Karpas-422 (cell line): Measurements from ENCODE around the gene P2RX3. TPM values are rescaled to one million over a fixed set of nuclear protein-coding genes. Genes with fewer than 3 reads are reported as not detected.
"Not testable (repeated sequence)": the region's sequence is repeated elsewhere in the genome, so short reads cannot be mapped to it uniquely, and the experiment has no call there.

Source experiments
- DNase-seq: peaks from one replicate; pipeline ENCODE4 v3.0.0-alpha.2; 2015
- H2AFZ ChIP-seq: fragments of 200-600 bp; sonication (generic); 2 replicates; pipeline ENCODE4 v1.6.1; 2014; ENCODE audit warnings: antibody characterized with exemption, low read length, mixed read lengths
- H3K27ac ChIP-seq: fragments of 200-600 bp; sonication (generic); 2 replicates; pipeline ENCODE4 v1.5.1; 2014; ENCODE audit warnings: mild to moderate bottlenecking, low read length, moderate library complexity
- H3K27me3 ChIP-seq: fragments of 200-600 bp; sonication (generic); 2 replicates; pipeline ENCODE4 v1.6.1; 2014; ENCODE audit warnings: low read length, mixed read lengths
- H3K36me3 ChIP-seq: fragments of 200-600 bp; sonication (generic); 2 replicates; pipeline ENCODE4 v1.6.1; 2014; ENCODE audit warnings: low read length, mixed read lengths; ENCODE audit not compliant: insufficient read depth
- H3K4me1 ChIP-seq: fragments of 200-600 bp; sonication (generic); 2 replicates; pipeline ENCODE4 v1.6.1; 2014; ENCODE audit warnings: mild to moderate bottlenecking, low read length, mixed read lengths
- H3K4me2 ChIP-seq: fragments of 200-600 bp; sonication (generic); 2 replicates; pipeline ENCODE4 v1.6.1; 2014; ENCODE audit warnings: low read length, low read depth, mild to moderate bottlenecking; ENCODE audit not compliant: poor library complexity, severe bottlenecking
- H3K4me3 ChIP-seq: fragments of 200-600 bp; sonication (generic); 2 replicates; pipeline ENCODE4 v1.5.1; 2014; ENCODE audit warnings: mild to moderate bottlenecking, antibody characterized with exemption, low read length, mixed read lengths
- H3K79me2 ChIP-seq: fragments of 200-600 bp; sonication (generic); 2 replicates; pipeline ENCODE4 v1.6.1; 2014; ENCODE audit warnings: mild to moderate bottlenecking, low read length, mixed read lengths
- H3K9ac ChIP-seq: fragments of 200-600 bp; sonication (generic); 2 replicates; pipeline ENCODE4 v1.6.0; 2014; ENCODE audit warnings: low read length
- H3K9me2 ChIP-seq: fragments of 200-600 bp; sonication (generic), shearing (Covaris generic); replicated peaks from 2 replicates; pipeline ENCODE4 v1.6.0; 2014; ENCODE audit warnings: mild to moderate bottlenecking, low read length, moderate library complexity; ENCODE audit not compliant: insufficient read depth
- H3K9me3 ChIP-seq: fragments of 300-700, 200-600 bp; sonication (generic); 2 replicates; pipeline ENCODE4 v1.6.1; 2014; ENCODE audit warnings: low read length, mixed read lengths
- H4K20me1 ChIP-seq: fragments of 200-600 bp; sonication (generic); 2 replicates; pipeline ENCODE4 v1.6.1; 2014; ENCODE audit warnings: mild to moderate bottlenecking, antibody characterized with exemption, low read length, low read depth; ENCODE audit not compliant: insufficient read depth
- total RNA-seq: library from RNA; depleted of rRNA; stranded (reverse); fragments of >200 nt; shearing (Covaris generic); gene quantifications from 2 replicates; pipeline ENCODE4 v1.2.3, GENCODE V29; 2014; ENCODE audit warnings: low replicate concordance

The P2RX3 gene
- total RNA-seq, 1 experiment from 2014 or later: not detected

GRCh38 chr11:57357310-57357709, 19.2 kb downstream of the P2RX3 start:
- Histone ChIP-seq H3K36me3 (no peaks in the 10 kb centered on the region), H4K20me1 (no peaks in the 10 kb centered on the region), H2AFZ (no peak overlapping the region), H3K9ac (no peak overlapping the region), H3K4me3 (no peak overlapping the region), H3K4me2 (no peak overlapping the region), H3K9me3 (no peaks in the 10 kb centered on the region), H3K27me3 (no peaks in the 10 kb centered on the region), H3K4me1 (no peaks in the 10 kb centered on the region), H3K9me2 (no peaks in the 10 kb centered on the region), H3K79me2 (no peaks in the 10 kb centered on the region), H3K27ac (no peak overlapping the region)
- DNase-seq: no peak

DNA sequence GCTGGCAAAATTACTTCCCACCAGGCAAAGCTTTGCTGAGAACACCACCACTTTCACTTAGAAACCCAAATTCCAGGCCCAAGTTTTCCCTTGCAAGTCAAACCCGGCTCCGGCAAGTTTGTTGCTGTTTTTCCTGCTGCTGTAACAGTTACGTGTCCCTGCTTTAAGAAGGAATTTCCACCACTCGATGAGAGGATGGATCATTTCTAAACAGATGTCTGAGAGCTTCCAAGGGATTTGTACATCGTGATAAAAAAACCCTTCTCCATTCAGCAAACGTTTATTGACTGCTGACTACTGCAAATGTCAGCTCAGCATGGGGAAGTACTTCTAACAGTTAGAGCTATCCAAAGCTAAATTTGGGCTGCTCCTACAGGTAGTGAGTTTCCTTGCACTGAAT, 19.7 kb downstream of the P2RX3 start:
- H3K36me3 ChIP-seq: no peaks in the 10 kb centered on the region
- no peaks in the 10 kb centered on the region for H3K4me1 ChIP-seq
- no peak for DNase-seq
- no peaks in the 10 kb centered on the region for H3K79me2 ChIP-seq
- H2AFZ ChIP-seq: no peak overlapping the region
- no peaks in the 10 kb centered on the region for H3K9me2 ChIP-seq
- H3K27me3 ChIP-seq: no peaks in the 10 kb centered on the region
- H3K9ac ChIP-seq: no peak overlapping the region
- H4K20me1 ChIP-seq: no peaks in the 10 kb centered on the region
- H3K9me3 ChIP-seq: no peaks in the 10 kb centered on the region
- H3K4me2 ChIP-seq: no peak overlapping the region
- H3K27ac ChIP-seq: no peak overlapping the region
- no peak overlapping the region for H3K4me3 ChIP-seq

- no peak overlapping the region for H2AFZ ChIP-seq
- H3K4me3 ChIP-seq: no peak overlapping the region
- H3K9me2 ChIP-seq: no peaks in the 10 kb centered on the region
- H3K4me1 ChIP-seq: no peaks in the 10 kb centered on the region
- no peaks in the 10 kb centered on the region for H4K20me1 ChIP-seq
- H3K9me3 ChIP-seq: no peaks in the 10 kb centered on the region
- H3K9ac ChIP-seq: no peak overlapping the region
- no peaks in the 10 kb centered on the region for H3K27me3 ChIP-seq
- H3K79me2 ChIP-seq: no peaks in the 10 kb centered on the region
- no peak overlapping the region for H3K27ac ChIP-seq
- no peaks in the 10 kb centered on the region for H3K36me3 ChIP-seq
- DNase-seq: no peak
- no peak overlapping the region for H3K4me2 ChIP-seq
Observed at GRCh38 chr11:57358543-57358961, 20.4 kb downstream of the P2RX3 start.

DNA sequence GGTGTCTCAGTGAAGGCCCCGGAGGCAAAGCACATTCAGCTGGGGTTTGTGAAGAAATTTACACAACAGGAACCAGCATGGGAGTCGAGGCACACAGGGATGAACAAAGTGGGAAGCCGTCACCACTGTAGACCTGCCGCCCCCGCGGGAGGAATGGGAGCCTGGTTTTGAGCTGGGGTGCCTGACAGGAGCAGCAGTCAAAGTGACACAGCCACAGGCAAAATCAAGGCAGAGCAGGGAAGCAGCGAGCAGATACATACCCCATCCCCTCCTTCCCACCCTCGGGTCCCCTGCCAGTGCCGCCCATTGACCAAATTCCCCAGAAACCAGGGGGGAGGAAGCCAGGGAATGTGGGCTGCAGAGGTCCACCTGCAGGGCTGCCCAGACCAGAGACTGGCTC, 20.8 kb downstream of the P2RX3 start:
- Histone ChIP-seq H3K4me3 (no peak overlapping the region), H3K27me3 (no peaks in the 10 kb centered on the region), H3K4me2 (no peak overlapping the region), H3K9me3 (no peaks in the 10 kb centered on the region), H3K4me1 (no peaks in the 10 kb centered on the region), H3K36me3 (no peaks in the 10 kb centered on the region), H3K9ac (no peak overlapping the region), H3K79me2 (no peaks in the 10 kb centered on the region), H3K27ac (no peak overlapping the region), H4K20me1 (no peaks in the 10 kb centered on the region), H3K9me2 (no peaks in the 10 kb centered on the region), H2AFZ (no peak overlapping the region)
- no peak for DNase-seq

GRCh38 chr11:57359396-57359795, 21.2 kb downstream of the P2RX3 start:
- DNase-seq: no peak
- H2AFZ ChIP-seq: no peak overlapping the region
- H3K9ac ChIP-seq: no peak overlapping the region
- no peaks in the 10 kb centered on the region for H3K9me2 ChIP-seq
- no peaks in the 10 kb centered on the region for H4K20me1 ChIP-seq
- H3K9me3 ChIP-seq: no peaks in the 10 kb centered on the region
- no peaks in the 10 kb centered on the region for H3K4me1 ChIP-seq
- no peak overlapping the region for H3K4me3 ChIP-seq
- H3K27me3 ChIP-seq: no peaks in the 10 kb centered on the region
- no peak overlapping the region for H3K27ac ChIP-seq
- no peak overlapping the region for H3K4me2 ChIP-seq
- H3K79me2 ChIP-seq: no peaks in the 10 kb centered on the region
- H3K36me3 ChIP-seq: no peaks in the 10 kb centered on the region

GRCh38 chr11:57359896-57360690, 21.9 kb downstream of the P2RX3 start:
- Histone ChIP-seq H3K4me3 (no peak overlapping the region), H2AFZ (no peak overlapping the region), H3K27me3 (no peaks in the 10 kb centered on the region), H4K20me1 (no peaks in the 10 kb centered on the region), H3K9ac (no peak overlapping the region), H3K27ac (no peak overlapping the region), H3K9me3 (no peaks in the 10 kb centered on the region), H3K4me1 (no peaks in the 10 kb centered on the region), H3K79me2 (no peaks in the 10 kb centered on the region), H3K9me2 (no peaks in the 10 kb centered on the region), H3K4me2 (no peak overlapping the region), H3K36me3 (no peaks in the 10 kb centered on the region)
- DNase-seq: no peak

DNA sequence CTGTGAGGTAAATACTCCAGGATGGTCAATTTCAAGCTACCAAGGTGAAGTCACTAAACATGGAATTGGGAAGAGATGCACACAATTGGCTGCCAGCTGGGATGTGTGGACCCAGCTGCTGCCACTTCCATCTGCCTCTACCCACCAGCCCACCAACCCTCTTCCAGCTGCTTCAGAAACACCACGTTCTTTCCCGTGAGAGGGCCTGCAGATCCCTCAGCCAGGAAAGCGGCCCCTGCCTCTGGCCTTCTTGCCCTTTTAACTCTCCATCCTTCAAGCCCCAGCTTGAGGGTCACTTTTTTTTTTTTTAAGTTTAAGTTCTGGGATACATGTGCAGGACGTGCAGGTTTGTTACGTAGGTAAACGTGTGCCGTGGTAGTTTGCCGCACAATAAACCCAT, 22.8 kb downstream of the P2RX3 start:
- Histone ChIP-seq H4K20me1 (no peaks in the 10 kb centered on the region), H3K27me3 (no peaks in the 10 kb centered on the region), H3K9me2 (no peaks in the 10 kb centered on the region), H3K4me2 (no peak overlapping the region), H3K36me3 (no peaks in the 10 kb centered on the region), H3K4me1 (peaks cover 5% of the 10 kb centered on the region), H3K4me3 (no peak overlapping the region), H3K9ac (no peak overlapping the region), H3K27ac (no peak overlapping the region), H3K9me3 (no peaks in the 10 kb centered on the region), H3K79me2 (no peaks in the 10 kb centered on the region), H2AFZ (no peak overlapping the region)
- DNase-seq: no peak

DNA sequence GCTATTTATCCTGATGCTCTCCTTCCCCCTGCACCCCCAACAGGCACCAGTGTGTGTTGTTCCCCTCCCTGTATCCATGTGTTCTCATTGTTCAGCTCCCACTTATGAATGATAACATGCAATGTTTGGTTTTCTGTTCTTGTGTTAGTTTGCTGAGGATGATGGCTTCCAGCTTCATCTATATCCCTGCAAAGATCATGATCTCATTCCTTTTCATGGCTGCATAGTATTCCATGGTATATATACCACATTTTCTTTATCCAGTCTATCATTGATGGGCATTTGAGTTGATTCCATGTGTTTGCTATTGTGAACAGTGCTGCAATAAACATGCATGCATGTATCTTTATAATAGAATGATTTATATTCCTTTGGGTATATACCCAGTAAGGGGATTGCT, 23.3 kb downstream of the P2RX3 start:
- not testable (repeated sequence) for H3K36me3 ChIP-seq, H3K9ac ChIP-seq, H4K20me1 ChIP-seq, H3K27ac ChIP-seq, H3K4me2 ChIP-seq, H3K4me1 ChIP-seq, H3K27me3 ChIP-seq, H3K9me2 ChIP-seq, H3K9me3 ChIP-seq, H2AFZ ChIP-seq, H3K4me3 ChIP-seq, H3K79me2 ChIP-seq, DNase-seq
